ENCODE data around the gene ZNF787. TPM values are rescaled to one million over a fixed set of nuclear protein-coding genes. Genes with fewer than 3 reads are reported as not detected.

ZNF787 gene
- total RNA-seq (10 to 100 TPM; 10.4 to 36.8 (median 27.5) TPM), polyA plus RNA-seq (10 to 100 TPM in 1 of 2 donors, 1 to 10 TPM in 1; 3.0 to 20.4 TPM)
- long read RNA-seq, donor 1: 0 reads
- long read RNA-seq, donor 2, transcript ZNF787-203 (3 exons, 1,925 nt): major isoform, 9 of 22 reads
- long read RNA-seq, donor 2, partial matches to known transcripts: 11 of 22 reads
- long read RNA-seq, donor 2, other reads (novel, unspliced or antisense): 0 of 22 reads
- long read RNA-seq, donor 3, transcript ZNF787-203 (3 exons, 1,925 nt): major isoform, 22 of 35 reads
- long read RNA-seq, donor 3, partial matches to known transcripts: 0 of 35 reads
- long read RNA-seq, donor 3, other reads (novel, unspliced or antisense): 12 of 35 reads

GRCh38 chr19:56121180-56122167, at the start of gene ZNF787:
TSS of gene ZNF787 (minus strand) at chr19:56121295. CDS start at chr19:56103217, 18,078 bp downstream.
- peak within 1 kb of the TSS; percentile 89 for H3K4me3 ChIP-seq
- DNase-seq: peak; percentile 99 to 100 (median 99)
- H3K9me3 ChIP-seq: no peaks in the 10 kb centered on the region
- H3K27me3 ChIP-seq: no peaks in the 10 kb centered on the region
- H3K36me3 ChIP-seq: no peaks in the 10 kb centered on the region
- 4 to 11% (median 8%) methylated on average over 27 to 74 of the region's 74 CpGs for WGBS, 3 donors
- peak; percentile 57 for TF ChIP-seq EP300 (IDR thresholded peaks at IDR 0.05)
- TF ChIP-seq POLR2A (IDR thresholded peaks at IDR 0.05): peak; percentile 47
- TF ChIP-seq CTCF (IDR thresholded peaks at IDR 0.05): peak in 1 of 3 donors; percentile 4
- intact Hi-C loops (cut with DNase I): loop anchor here in 1 of 4 donors (2.0 kb wide), 1 partner anchor 19 kb away; the partner anchor contains the start of gene ZNF444
- H3K4me1 ChIP-seq (ENCODE audit: insufficient read depth): peaks cover 12% of the 10 kb centered on the region
- peak within 1 kb of the TSS; percentile 64 to 91 for H3K27ac ChIP-seq

- no peaks in the 10 kb centered on the region for H3K9me3 ChIP-seq
- no peak overlapping the region for H3K27ac ChIP-seq
- no peak overlapping the region for H3K4me3 ChIP-seq
- no peaks in the 10 kb centered on the region for H3K4me1 ChIP-seq (ENCODE audit: insufficient read depth)
- TF ChIP-seq POLR2A (IDR thresholded peaks at IDR 0.05) (no peak), EP300 (IDR thresholded peaks at IDR 0.05) (no peak), CTCF (IDR thresholded peaks at IDR 0.05) (no peak)
- H3K27me3 ChIP-seq: no peaks in the 10 kb centered on the region
- intact Hi-C loops (cut with DNase I): loop anchor here in 3 of 4 donors (5.0 to 10.0 kb wide), 2 partner anchors 93 to 95 kb away; no protein-coding TSS in a partner anchor
- H3K36me3 ChIP-seq: no peaks in the 10 kb centered on the region
- no peak for DNase-seq
- 14 to 26% (median 22%) methylated on average over 14 of the region's 14 CpGs for WGBS, 3 donors
These were observed 49.2 kb upstream of the ZNF787 start for GRCh38 chr19:56170261-56170660.

GRCh38 chr19:56167064-56167578, 46.0 kb upstream of the ZNF787 start:
- no peak for TF ChIP-seq POLR2A (IDR thresholded peaks at IDR 0.05)
- no peak for TF ChIP-seq CTCF (IDR thresholded peaks at IDR 0.05)
- TF ChIP-seq EP300 (IDR thresholded peaks at IDR 0.05): no peak
- no peak for DNase-seq
- intact Hi-C loops (cut with DNase I): no loop called here
- H3K4me3 ChIP-seq: no peak overlapping the region
- WGBS, 3 donors: 31 to 35% (median 33%) methylated on average over 7 of the region's 7 CpGs
- no peaks in the 10 kb centered on the region for H3K4me1 ChIP-seq (ENCODE audit: insufficient read depth)
- H3K27ac ChIP-seq: no peak overlapping the region
- no peaks in the 10 kb centered on the region for H3K9me3 ChIP-seq
- no peaks in the 10 kb centered on the region for H3K36me3 ChIP-seq
- no peaks in the 10 kb centered on the region for H3K27me3 ChIP-seq

- no peaks in the 10 kb centered on the region for H3K4me1 ChIP-seq (ENCODE audit: insufficient read depth)
- no peaks in the 10 kb centered on the region for H3K27me3 ChIP-seq
- TF ChIP-seq CTCF (IDR thresholded peaks at IDR 0.05): no peak
- no peak for TF ChIP-seq POLR2A (IDR thresholded peaks at IDR 0.05)
- no peak for TF ChIP-seq EP300 (IDR thresholded peaks at IDR 0.05)
- no peaks in the 10 kb centered on the region for H3K36me3 ChIP-seq
- no peaks in the 10 kb centered on the region for H3K9me3 ChIP-seq
- no peak overlapping the region for H3K4me3 ChIP-seq
- no peak overlapping the region for H3K27ac ChIP-seq
- WGBS, 3 donors: 80 to 88% (median 83%) methylated on average over 13 of the region's 13 CpGs
- intact Hi-C loops (cut with DNase I): no loop called here
- DNase-seq: no peak
These were observed 42.0 kb upstream of the ZNF787 start for GRCh38 chr19:56163097-56163496.

Measured in ovary (tissue), 10 donors.